SJSA1 (cell line): Measurements from ENCODE around the gene NRCAM. TPM values are rescaled to one million over a fixed set of nuclear protein-coding genes. Genes with fewer than 3 reads are reported as not detected.

Experiments
- DNase-seq, 2 experiments: peaks; one replicate each; pipeline ENCODE4 v3.0.0-alpha.2; 2015 to 2020; ENCODE audit warnings: low spot score in 2 of 2, low read depth in 1 of 2
- H3K27ac ChIP-seq: fragments of 250-450 bp; sonication (Bioruptor Pico); 2 replicates; pipeline ENCODE4 v1.5.1; 2020; ENCODE audit warnings: mild to moderate bottlenecking, moderate library complexity
- H3K27me3 ChIP-seq: fragments of 250-450 bp; sonication (Bioruptor Pico); replicated peaks from 2 replicates; pipeline ENCODE4 v1.5.1; 2020; ENCODE audit warnings: mild to moderate bottlenecking, moderate library complexity
- H3K36me3 ChIP-seq: fragments of 250-450 bp; sonication (Bioruptor Pico); 2 replicates; pipeline ENCODE4 v1.5.1; 2020; ENCODE audit warnings: mild to moderate bottlenecking
- H3K4me1 ChIP-seq: fragments of 250-450 bp; sonication (Bioruptor Pico); replicated peaks from 2 replicates; pipeline ENCODE4 v1.6.1; 2021; ENCODE audit warnings: mild to moderate bottlenecking
- H3K4me3 ChIP-seq: fragments of 250-450 bp; sonication (Bioruptor Pico); 2 replicates; pipeline ENCODE4 v1.5.1; 2020; ENCODE audit warnings: mild to moderate bottlenecking
- H3K9me3 ChIP-seq: fragments of 250-450 bp; sonication (Bioruptor Pico); replicated peaks from 2 replicates; pipeline ENCODE4 v1.5.1; 2020; ENCODE audit warnings: mild to moderate bottlenecking
- total RNA-seq: library from RNA; depleted of rRNA; stranded (reverse); fragments of >200 nt; shearing (Covaris generic); gene quantifications from 2 replicates; pipeline ENCODE4 v1.2.3, GENCODE V29; 2014

The NRCAM gene
- total RNA-seq, 1 experiment from 2014 or later, result not detected

- no peaks in the 10 kb centered on the region for H3K27me3 ChIP-seq
- H3K36me3 ChIP-seq, result no peaks in the 10 kb centered on the region
- H3K27ac ChIP-seq, result no peak overlapping the region
- no peak overlapping the region for H3K4me3 ChIP-seq
- H3K9me3 ChIP-seq, result no peaks in the 10 kb centered on the region
- DNase-seq, result no peak
- H3K4me1 ChIP-seq, result peaks cover 32% of the 10 kb centered on the region
These were observed 313.5 kb downstream of the NRCAM start for GRCh38 chr7:108142675-108143259.

GRCh38 chr7:108142180-108142579 lies 314.1 kb downstream of the NRCAM start:
- Histone ChIP-seq H3K27me3 (no peaks in the 10 kb centered on the region), H3K27ac (no peak overlapping the region), H3K36me3 (no peaks in the 10 kb centered on the region), H3K4me1 (peaks cover 33% of the 10 kb centered on the region), H3K9me3 (no peaks in the 10 kb centered on the region), H3K4me3 (no peak overlapping the region)
- no peak for DNase-seq

DNA sequence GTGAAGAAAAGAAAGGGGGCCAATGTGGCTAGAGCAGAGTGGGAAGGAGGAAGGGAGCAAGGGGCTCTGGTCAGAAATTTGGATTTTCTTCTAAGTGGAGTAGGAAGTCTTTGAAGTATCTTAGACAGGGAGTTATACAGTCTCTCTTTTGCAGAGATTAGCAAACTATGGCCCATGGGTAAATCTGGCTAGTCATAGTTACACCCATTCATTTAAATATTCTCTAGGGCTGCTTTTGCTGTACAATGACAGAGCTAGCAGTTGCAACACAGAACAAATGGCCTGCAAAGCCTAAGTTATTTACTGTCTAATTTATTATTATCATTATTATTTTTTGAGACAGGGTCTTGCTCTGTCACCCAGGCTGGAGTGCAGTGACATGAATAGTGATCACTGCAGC lies 315.6 kb downstream of the NRCAM start:
- Histone ChIP-seq H3K4me1 (peaks cover 33% of the 10 kb centered on the region), H3K27me3 (no peaks in the 10 kb centered on the region), H3K4me3 (no peak overlapping the region), H3K36me3 (no peaks in the 10 kb centered on the region), H3K27ac (peak overlapping the region; percentile 44), H3K9me3 (no peaks in the 10 kb centered on the region)
- DNase-seq, result no peak

- Histone ChIP-seq H3K27ac (peak overlapping the region; percentile 32), H3K27me3 (no peaks in the 10 kb centered on the region), H3K4me3 (no peak overlapping the region), H3K36me3 (no peaks in the 10 kb centered on the region), H3K4me1 (peaks cover 33% of the 10 kb centered on the region), H3K9me3 (no peaks in the 10 kb centered on the region)
- peak; percentile 69 to 79 for DNase-seq
These were observed 317.3 kb downstream of the NRCAM start for GRCh38 chr7:108138911-108139310.

- no peaks in the 10 kb centered on the region for H3K36me3 ChIP-seq
- peak overlapping the region; percentile 32 for H3K27ac ChIP-seq
- H3K9me3 ChIP-seq, result no peaks in the 10 kb centered on the region
- H3K4me1 ChIP-seq, result peaks cover 33% of the 10 kb centered on the region
- no peaks in the 10 kb centered on the region for H3K27me3 ChIP-seq
- no peak for DNase-seq
- H3K4me3 ChIP-seq, result no peak overlapping the region
These were observed 318.2 kb downstream of the NRCAM start for GRCh38 chr7:108137993-108138392.

DNA sequence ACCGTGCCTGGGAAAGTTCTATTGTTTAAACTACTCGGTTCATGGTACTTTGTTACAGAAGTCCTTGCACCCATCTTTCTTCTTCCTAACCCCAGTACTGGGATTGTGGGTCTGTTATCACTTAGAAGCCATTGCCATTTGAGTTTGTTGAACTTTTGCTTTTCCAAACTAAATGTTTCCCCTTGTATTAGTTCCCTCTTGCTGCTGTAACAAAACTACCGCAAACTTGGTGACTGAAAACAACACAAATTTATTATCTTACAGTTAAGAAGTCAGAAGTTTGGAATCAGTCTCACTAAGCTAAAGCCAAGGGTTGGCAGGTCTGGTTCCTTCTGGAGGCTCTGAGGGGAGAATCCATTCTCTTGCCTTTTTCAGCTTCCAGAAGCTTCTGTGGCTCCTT lies 319.2 kb downstream of the NRCAM start:
- no peak for DNase-seq
- Histone ChIP-seq H3K36me3 (no peaks in the 10 kb centered on the region), H3K27me3 (no peaks in the 10 kb centered on the region), H3K9me3 (no peaks in the 10 kb centered on the region), H3K27ac (no peak overlapping the region), H3K4me3 (no peak overlapping the region), H3K4me1 (peaks cover 33% of the 10 kb centered on the region)

DNA sequence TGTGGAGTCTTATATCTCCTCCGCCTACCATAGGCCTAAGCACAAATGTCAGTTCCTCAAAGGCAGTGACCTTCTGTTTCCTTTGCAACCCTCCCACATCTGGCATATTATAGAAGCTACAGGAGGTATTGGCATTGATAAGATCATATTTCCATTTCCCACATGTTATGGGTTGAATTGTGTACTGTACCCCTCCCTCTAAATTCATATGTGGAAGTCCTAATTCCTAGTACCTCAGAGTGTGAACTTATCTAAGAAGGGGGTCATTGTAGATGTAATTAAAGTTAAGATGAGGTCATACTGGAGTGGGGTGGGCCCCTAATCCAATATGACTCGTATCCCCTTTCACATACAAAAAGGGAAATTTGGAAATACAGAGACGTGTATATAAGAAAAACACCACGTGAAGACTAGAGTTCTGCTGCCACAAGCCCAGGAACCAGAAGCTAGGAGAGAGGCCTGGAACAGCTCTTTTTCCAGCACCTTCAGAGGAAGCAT lies 320.0 kb downstream of the NRCAM start:
- Histone ChIP-seq H3K27me3 (no peaks in the 10 kb centered on the region), H3K4me1 (peaks cover 33% of the 10 kb centered on the region), H3K27ac (no peak overlapping the region), H3K4me3 (no peak overlapping the region), H3K9me3 (no peaks in the 10 kb centered on the region), H3K36me3 (no peaks in the 10 kb centered on the region)
- DNase-seq, result no peak

- Histone ChIP-seq H3K4me1 (peaks cover 27% of the 10 kb centered on the region), H3K4me3 (no peak overlapping the region), H3K27ac (no peak overlapping the region), H3K27me3 (no peaks in the 10 kb centered on the region), H3K9me3 (no peaks in the 10 kb centered on the region), H3K36me3 (no peaks in the 10 kb centered on the region)
- DNase-seq, result no peak
These were observed 320.6 kb downstream of the NRCAM start for GRCh38 chr7:108135446-108136190.

DNA sequence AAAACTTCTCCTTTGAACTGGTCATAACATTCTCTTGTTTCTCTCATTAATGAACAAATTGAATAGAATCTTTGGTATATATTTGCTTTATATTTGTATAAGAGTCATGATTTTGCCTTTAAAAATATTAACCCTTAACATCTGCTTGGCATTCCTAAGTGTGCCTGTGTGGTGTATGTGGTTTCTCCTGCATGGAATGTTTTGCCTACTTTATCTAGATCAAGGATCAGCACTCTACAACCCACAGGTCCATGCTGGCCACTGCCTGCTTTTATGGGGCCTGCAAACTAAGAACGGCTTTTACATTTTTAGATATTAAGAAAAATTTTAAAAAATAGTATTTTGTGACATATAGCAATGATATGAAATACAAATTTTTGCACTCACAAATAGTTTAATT lies 321.8 kb downstream of the NRCAM start:
- H3K4me1 ChIP-seq, result peaks cover 16% of the 10 kb centered on the region
- no peaks in the 10 kb centered on the region for H3K9me3 ChIP-seq
- DNase-seq, result no peak
- H3K36me3 ChIP-seq, result no peaks in the 10 kb centered on the region
- H3K4me3 ChIP-seq, result no peak overlapping the region
- H3K27ac ChIP-seq, result no peak overlapping the region
- no peaks in the 10 kb centered on the region for H3K27me3 ChIP-seq

- Histone ChIP-seq H3K36me3 (no peaks in the 10 kb centered on the region), H3K27ac (no peak overlapping the region), H3K27me3 (no peaks in the 10 kb centered on the region), H3K9me3 (no peaks in the 10 kb centered on the region), H3K4me3 (no peak overlapping the region), H3K4me1 (no peaks in the 10 kb centered on the region; the same call in 1 of the 2 replicates)
- DNase-seq, result no peak
These were observed 323.5 kb downstream of the NRCAM start for GRCh38 chr7:108132551-108133265.

GRCh38 chr7:108130261-108130660 lies 326.0 kb downstream of the NRCAM start, which contains the start of gene LAMB4:
TSS of gene LAMB4 (minus strand) at chr7:108130361. CDS start at chr7:108123164, 7,197 bp downstream.
- no peak for DNase-seq
- no peak within 1 kb of the TSS for H3K27ac ChIP-seq

DNA sequence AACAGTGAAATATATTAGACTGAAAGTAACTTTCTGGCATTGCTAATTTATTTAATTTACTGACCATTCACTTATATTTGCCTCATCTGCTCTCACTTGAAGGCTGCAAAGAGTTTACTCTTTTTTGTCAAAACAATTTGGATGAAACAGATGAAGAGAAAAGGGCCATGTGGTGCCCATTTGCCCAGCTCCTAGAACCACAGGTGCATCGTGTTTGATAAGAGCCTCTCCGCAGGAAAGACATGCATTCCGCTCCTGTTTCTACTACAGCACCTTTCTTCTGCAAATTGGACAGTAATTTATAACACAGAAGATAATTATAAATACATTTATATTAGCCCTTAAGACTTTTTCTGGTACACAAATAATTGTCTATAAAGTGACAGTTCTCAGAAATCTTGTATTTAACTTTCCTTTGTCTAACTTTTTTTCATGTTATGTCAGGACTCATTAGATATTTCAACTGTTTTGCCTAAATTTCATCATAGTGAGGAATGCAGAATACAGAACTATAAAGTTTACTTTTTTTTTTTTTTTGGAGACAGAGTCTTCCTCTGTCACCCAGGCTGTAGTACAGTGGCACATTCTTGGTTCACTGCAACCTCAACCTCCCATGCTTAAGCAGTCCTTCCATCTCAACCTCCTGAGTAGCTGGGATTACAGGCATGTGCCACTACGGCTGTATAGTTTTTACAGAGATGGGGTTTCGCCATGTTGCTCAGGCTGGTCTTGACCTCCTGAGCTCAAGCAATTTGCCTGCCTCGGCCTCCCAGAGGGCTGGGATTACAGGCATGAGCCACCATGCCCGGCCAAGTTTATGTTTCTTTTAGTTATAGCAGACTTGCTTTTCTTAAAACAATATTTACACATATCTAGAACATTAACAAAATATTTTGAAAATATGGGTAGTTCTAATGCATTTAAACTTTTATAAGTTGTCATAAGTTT lies 326.9 kb downstream of the NRCAM start:
- no peak for DNase-seq

More at GRCh38 chr7:108130261-108130660, 326.0 kb downstream of the NRCAM start, which contains the start of gene LAMB4:
- H3K9me3 ChIP-seq, result no peaks in the 10 kb centered on the region
- no peaks in the 10 kb centered on the region for H3K36me3 ChIP-seq
- no peaks in the 10 kb centered on the region for H3K27me3 ChIP-seq
- H3K4me1 ChIP-seq, result no peaks in the 10 kb centered on the region
- H3K4me3 ChIP-seq, result no peak within 1 kb of the TSS

GRCh38 chr7:108128514-108128913 lies 327.7 kb downstream of the NRCAM start:
- DNase-seq, result no peak
- Histone ChIP-seq H3K4me3 (no peak overlapping the region), H3K36me3 (no peaks in the 10 kb centered on the region), H3K27ac (no peak overlapping the region), H3K27me3 (no peaks in the 10 kb centered on the region), H3K9me3 (no peaks in the 10 kb centered on the region), H3K4me1 (no peaks in the 10 kb centered on the region)

More for the DNA sequence above, 326.9 kb downstream of the NRCAM start:
- Histone ChIP-seq H3K4me3 (no peak overlapping the region), H3K36me3 (no peaks in the 10 kb centered on the region), H3K27me3 (no peaks in the 10 kb centered on the region), H3K27ac (no peak overlapping the region), H3K4me1 (no peaks in the 10 kb centered on the region), H3K9me3 (no peaks in the 10 kb centered on the region)
